Smooth muscle cell (in vitro differentiated cells): ENCODE results near the gene DMWD. TPM values are rescaled to one million over a fixed set of nuclear protein-coding genes. Genes with fewer than 3 reads are reported as not detected.

Experiments used
- DNase-seq: peaks from one replicate; lab custom pipeline; 2025; ENCODE audit not compliant: unreplicated experiment; lab: John Stamatoyannopoulos, UW
- H2AFZ ChIP-seq: fragments of 200-600 bp; sonication (generic); 2 replicates; pipeline ENCODE4 v1.6.0; 2016; ENCODE audit warnings: antibody characterized with exemption, low read depth, mild to moderate bottlenecking
- H3F3A ChIP-seq: fragments of 200-600 bp; sonication (generic); 2 replicates; pipeline ENCODE4 v1.6.0; 2017; ENCODE audit warnings: antibody characterized with exemption, low read depth
- H3K27ac ChIP-seq: fragments of 200-600 bp; sonication (generic); 2 replicates; pipeline ENCODE4 v1.5.1; 2016; ENCODE audit warnings: low read depth, mild to moderate bottlenecking
- H3K27me3 ChIP-seq: fragments of 200-600 bp; sonication (generic); 2 replicates; pipeline ENCODE4 v1.6.1; 2016; ENCODE audit warnings: low read depth, mild to moderate bottlenecking
- H3K36me3 ChIP-seq: fragments of 200-600 bp; sonication (generic); 2 replicates; pipeline ENCODE4 v1.5.1; 2016; ENCODE audit warnings: low read depth
- H3K4me1 ChIP-seq: fragments of 200-600 bp; sonication (generic); 2 replicates; pipeline ENCODE4 v1.5.1; 2016; ENCODE audit warnings: low read depth
- H3K4me2 ChIP-seq: fragments of 200-600 bp; sonication (generic); 2 replicates; pipeline ENCODE4 v1.6.0; 2016; ENCODE audit warnings: mild to moderate bottlenecking
- H3K4me3 ChIP-seq: fragments of 200-600 bp; sonication (generic); 2 replicates; pipeline ENCODE4 v1.5.1; 2016; ENCODE audit warnings: mild to moderate bottlenecking
- H3K79me2 ChIP-seq: fragments of 200-600 bp; sonication (generic); 2 replicates; pipeline ENCODE4 v1.6.0; 2016; ENCODE audit warnings: low read depth, mild to moderate bottlenecking
- H3K9ac ChIP-seq: fragments of 200-600 bp; sonication (generic); 2 replicates; pipeline ENCODE4 v1.6.0; 2016; ENCODE audit warnings: low read depth
- H3K9me3 ChIP-seq: fragments of 200-600 bp; sonication (generic); replicated peaks from 2 replicates; pipeline ENCODE4 v1.5.1; 2016; ENCODE audit warnings: low read depth
- H4K20me1 ChIP-seq: fragments of 200-600 bp; sonication (generic); 2 replicates; pipeline ENCODE4 v1.6.0; 2016; ENCODE audit warnings: low read depth
- CTCF ChIP-seq: fragments of 200-600 bp; sonication (generic); IDR thresholded peaks from 2 replicates; pipeline ENCODE4 v1.5.1; 2017; ENCODE audit warnings: borderline replicate concordance, mild to moderate bottlenecking, antibody characterized with exemption; ENCODE audit not compliant: insufficient read depth, poor library complexity, severe bottlenecking
- WGBS: methylation state at CpG from one replicate; pipeline ENCODE4 v1.1.7; 2016; ENCODE audit warnings: low lambda C conversion rate; 5-methylcytosine and 5-hydroxymethylcytosine counted together
- polyA plus RNA-seq: library from polyadenylated mRNA; unstranded; fragments of >200 nt; fragmentation: Nextera tagmentation; extraction: Ambion mirVana; gene quantifications from 2 replicates; pipeline ENCODE4 v1.2.1, GENCODE V29; 2016
- total RNA-seq: library from RNA; depleted of rRNA; stranded (reverse); fragments of >200 nt; gene quantifications from 2 replicates; pipeline ENCODE4 v1.2.3, GENCODE V29; 2014

Gene DMWD
- total and polyA plus RNA-seq, 2 experiments from 2014 or later: 16.1 to 57.6 TPM

GRCh38 chr19:45747513-45747912, 45.1 kb downstream of the DMWD start:
- H3K9ac ChIP-seq: no peak overlapping the region
- H3F3A ChIP-seq: no peaks in the 10 kb centered on the region
- H3K4me2 ChIP-seq: no peak overlapping the region
- TF ChIP-seq CTCF: no peak
- no peaks in the 10 kb centered on the region for H3K27me3 ChIP-seq
- no peak overlapping the region for H3K27ac ChIP-seq
- H3K79me2 ChIP-seq: no peaks in the 10 kb centered on the region
- no peaks in the 10 kb centered on the region for H3K9me3 ChIP-seq
- no peaks in the 10 kb centered on the region for H4K20me1 ChIP-seq
- H3K4me1 ChIP-seq: no peaks in the 10 kb centered on the region
- H3K36me3 ChIP-seq: no peaks in the 10 kb centered on the region
- WGBS: 93% methylated on average over 5 of the region's 5 CpGs
- H3K4me3 ChIP-seq: no peak overlapping the region
- DNase-seq: no peak
- no peak overlapping the region for H2AFZ ChIP-seq

- no peak for DNase-seq
- 88% methylated on average over 5 of the region's 5 CpGs for WGBS
- no peak for TF ChIP-seq CTCF
- Histone ChIP-seq H3K79me2 (no peaks in the 10 kb centered on the region), H3K4me3 (no peak overlapping the region), H2AFZ (no peak overlapping the region), H3K36me3 (no peaks in the 10 kb centered on the region), H4K20me1 (no peaks in the 10 kb centered on the region), H3F3A (no peaks in the 10 kb centered on the region), H3K4me1 (no peaks in the 10 kb centered on the region), H3K27ac (no peak overlapping the region), H3K9me3 (no peaks in the 10 kb centered on the region), H3K9ac (no peak overlapping the region), H3K27me3 (no peaks in the 10 kb centered on the region), H3K4me2 (no peak overlapping the region)
These were observed 45.8 kb downstream of the DMWD start for GRCh38 chr19:45746866-45747265.

GRCh38 chr19:45745606-45746005, 47.0 kb downstream of the DMWD start:
- no peak for DNase-seq
- TF ChIP-seq CTCF: no peak
- H3K9ac ChIP-seq: no peak overlapping the region
- H4K20me1 ChIP-seq: no peaks in the 10 kb centered on the region
- H3K79me2 ChIP-seq: no peaks in the 10 kb centered on the region
- no peak overlapping the region for H3K4me3 ChIP-seq
- no peak overlapping the region for H3K27ac ChIP-seq
- H3F3A ChIP-seq: no peaks in the 10 kb centered on the region
- no peaks in the 10 kb centered on the region for H3K9me3 ChIP-seq
- no peaks in the 10 kb centered on the region for H3K36me3 ChIP-seq
- H3K27me3 ChIP-seq: no peaks in the 10 kb centered on the region
- no peak overlapping the region for H3K4me2 ChIP-seq
- WGBS: 88% methylated on average over 6 of the region's 6 CpGs
- no peak overlapping the region for H2AFZ ChIP-seq
- H3K4me1 ChIP-seq: no peaks in the 10 kb centered on the region

- Histone ChIP-seq H3K27me3 (no peaks in the 10 kb centered on the region), H3K4me2 (no peak overlapping the region), H3F3A (no peaks in the 10 kb centered on the region), H3K9ac (no peak overlapping the region), H3K9me3 (no peaks in the 10 kb centered on the region), H4K20me1 (no peaks in the 10 kb centered on the region), H3K36me3 (no peaks in the 10 kb centered on the region), H3K79me2 (no peaks in the 10 kb centered on the region), H3K27ac (no peak overlapping the region), H2AFZ (no peak overlapping the region), H3K4me3 (no peak overlapping the region), H3K4me1 (no peaks in the 10 kb centered on the region)
- TF ChIP-seq CTCF: no peak
- WGBS: 91% methylated on average over 4 of the region's 4 CpGs
- DNase-seq: no peak
These were observed 49.7 kb downstream of the DMWD start for GRCh38 chr19:45742969-45743368.
